Muscle layer of colon (tissue), 2 donors: Measurements from ENCODE around the gene TMEM164.

Experiments
- H3K27ac ChIP-seq: one replicate; pipeline ENCODE4 v1.7.0; 2013; ENCODE audit warnings: low read depth, mild to moderate bottlenecking, low read length, moderate library complexity
- H3K27me3 ChIP-seq, 2 donors: one replicate each; pipeline ENCODE4 v1.7.0; 2013; ENCODE audit warnings: low read length in 2 of 2, mild to moderate bottlenecking in 2 of 2; ENCODE audit not compliant: insufficient read depth in 2 of 2, control insufficient read depth in 1 of 2
- H3K36me3 ChIP-seq: one replicate; pipeline ENCODE4 v1.7.0; 2013; ENCODE audit warnings: mild to moderate bottlenecking, low read length; ENCODE audit not compliant: insufficient read depth
- H3K4me1 ChIP-seq: one replicate; pipeline ENCODE4 v1.7.0; 2013; ENCODE audit warnings: mild to moderate bottlenecking, low read length; ENCODE audit not compliant: insufficient read depth
- H3K4me3 ChIP-seq, 2 donors: one replicate each; pipeline ENCODE4 v1.7.0; 2013; ENCODE audit warnings: low read length in 2 of 2, low read depth in 1 of 2, mild to moderate bottlenecking in 1 of 2, moderate library complexity in 1 of 2
- H3K9ac ChIP-seq: one replicate; pipeline ENCODE4 v1.7.0; 2013; ENCODE audit warnings: low read length
- H3K9me3 ChIP-seq: one replicate; pipeline ENCODE4 v1.7.0; 2013; ENCODE audit warnings: mild to moderate bottlenecking, low read length
- donor health status: abdominal sarcoma.
- donor health status: Adenocarcinoma of cecum.

The TMEM164 gene

GRCh38 chrX:110044346-110045249 lies 41.7 kb downstream of the TMEM164 start:
- Histone ChIP-seq H3K4me1 (peaks cover 5% of the 10 kb centered on the region), H3K9me3 (no peaks in the 10 kb centered on the region), H3K4me3 (no peak overlapping the region), H3K9ac (no peak overlapping the region), H3K36me3 (no peaks in the 10 kb centered on the region), H3K27ac (no peak overlapping the region), H3K27me3 (no peaks in the 10 kb centered on the region)

GRCh38 chrX:110045421-110045820 lies 42.5 kb downstream of the TMEM164 start:
- Histone ChIP-seq H3K27ac (no peak overlapping the region), H3K4me3 (no peak overlapping the region), H3K36me3 (no peaks in the 10 kb centered on the region), H3K9me3 (no peaks in the 10 kb centered on the region), H3K4me1 (peaks cover 5% of the 10 kb centered on the region), H3K27me3 (no peaks in the 10 kb centered on the region), H3K9ac (no peak overlapping the region)

GRCh38 chrX:110046001-110046400 lies 43.1 kb downstream of the TMEM164 start:
- no peak overlapping the region for H3K4me3 ChIP-seq
- H3K4me1 ChIP-seq, result peaks cover 5% of the 10 kb centered on the region
- H3K9me3 ChIP-seq, result no peaks in the 10 kb centered on the region
- no peaks in the 10 kb centered on the region for H3K27me3 ChIP-seq
- H3K27ac ChIP-seq, result no peak overlapping the region
- H3K36me3 ChIP-seq, result no peaks in the 10 kb centered on the region
- H3K9ac ChIP-seq, result no peak overlapping the region

GRCh38 chrX:110046971-110047370 lies 44.1 kb downstream of the TMEM164 start:
- H3K4me1 ChIP-seq, result peaks cover 5% of the 10 kb centered on the region
- no peak overlapping the region for H3K4me3 ChIP-seq
- no peak overlapping the region for H3K9ac ChIP-seq
- no peaks in the 10 kb centered on the region for H3K9me3 ChIP-seq
- H3K27me3 ChIP-seq, result no peaks in the 10 kb centered on the region
- no peak overlapping the region for H3K27ac ChIP-seq
- no peaks in the 10 kb centered on the region for H3K36me3 ChIP-seq

- Histone ChIP-seq H3K9ac (no peak overlapping the region), H3K27ac (no peak overlapping the region), H3K4me3 (no peak overlapping the region), H3K27me3 (no peaks in the 10 kb centered on the region), H3K9me3 (no peaks in the 10 kb centered on the region), H3K36me3 (no peaks in the 10 kb centered on the region), H3K4me1 (peaks cover 5% of the 10 kb centered on the region)
Measured at GRCh38 chrX:110049096-110049495, 46.2 kb downstream of the TMEM164 start.

GRCh38 chrX:110050386-110050785 lies 47.5 kb downstream of the TMEM164 start:
- Histone ChIP-seq H3K36me3 (no peaks in the 10 kb centered on the region), H3K4me3 (no peak overlapping the region), H3K9ac (no peak overlapping the region), H3K27ac (no peak overlapping the region), H3K27me3 (no peaks in the 10 kb centered on the region), H3K4me1 (peaks cover 5% of the 10 kb centered on the region), H3K9me3 (no peaks in the 10 kb centered on the region)

GRCh38 chrX:110050901-110051300 lies 48.0 kb downstream of the TMEM164 start:
- Histone ChIP-seq H3K4me1 (peaks cover 2% of the 10 kb centered on the region), H3K4me3 (no peak overlapping the region), H3K9me3 (no peaks in the 10 kb centered on the region), H3K27me3 (no peaks in the 10 kb centered on the region), H3K36me3 (no peaks in the 10 kb centered on the region), H3K27ac (no peak overlapping the region), H3K9ac (no peak overlapping the region)

GRCh38 chrX:110051559-110051958 lies 48.6 kb downstream of the TMEM164 start:
- H3K9me3 ChIP-seq, result no peaks in the 10 kb centered on the region
- no peaks in the 10 kb centered on the region for H3K27me3 ChIP-seq
- no peak overlapping the region for H3K9ac ChIP-seq
- no peaks in the 10 kb centered on the region for H3K4me1 ChIP-seq
- H3K4me3 ChIP-seq, result no peak overlapping the region
- H3K27ac ChIP-seq, result no peak overlapping the region
- H3K36me3 ChIP-seq, result no peaks in the 10 kb centered on the region

- H3K9ac ChIP-seq, result no peak overlapping the region
- H3K36me3 ChIP-seq, result no peaks in the 10 kb centered on the region
- H3K4me3 ChIP-seq, result no peak overlapping the region
- no peaks in the 10 kb centered on the region for H3K27me3 ChIP-seq
- no peaks in the 10 kb centered on the region for H3K4me1 ChIP-seq
- H3K27ac ChIP-seq, result no peak overlapping the region
- no peaks in the 10 kb centered on the region for H3K9me3 ChIP-seq
Measured at GRCh38 chrX:110052303-110052702, 49.4 kb downstream of the TMEM164 start.

GRCh38 chrX:110053453-110053852 lies 50.5 kb downstream of the TMEM164 start:
- no peak overlapping the region for H3K4me3 ChIP-seq
- H3K36me3 ChIP-seq, result no peaks in the 10 kb centered on the region
- H3K9me3 ChIP-seq, result no peaks in the 10 kb centered on the region
- H3K9ac ChIP-seq, result no peak overlapping the region
- H3K27me3 ChIP-seq, result no peaks in the 10 kb centered on the region
- H3K27ac ChIP-seq, result no peak overlapping the region
- H3K4me1 ChIP-seq, result no peaks in the 10 kb centered on the region

GRCh38 chrX:110055616-110056015 lies 52.7 kb downstream of the TMEM164 start:
- Histone ChIP-seq H3K9ac (no peak overlapping the region), H3K4me3 (no peak overlapping the region), H3K9me3 (no peaks in the 10 kb centered on the region), H3K4me1 (no peaks in the 10 kb centered on the region), H3K27me3 (no peaks in the 10 kb centered on the region), H3K27ac (no peak overlapping the region), H3K36me3 (no peaks in the 10 kb centered on the region)

GRCh38 chrX:110056419-110056818 lies 53.5 kb downstream of the TMEM164 start:
- no peaks in the 10 kb centered on the region for H3K27me3 ChIP-seq
- no peaks in the 10 kb centered on the region for H3K4me1 ChIP-seq
- H3K9ac ChIP-seq, result no peak overlapping the region
- no peak overlapping the region for H3K4me3 ChIP-seq
- no peak overlapping the region for H3K27ac ChIP-seq
- no peaks in the 10 kb centered on the region for H3K36me3 ChIP-seq
- H3K9me3 ChIP-seq, result no peaks in the 10 kb centered on the region
